GF-D8 (cell line): ENCODE measurements around the gene TBC1D10B.
"Not testable (repeated sequence)": the region's sequence is repeated elsewhere in the genome, so short reads cannot be mapped to it uniquely, and the experiment has no call there.

Experiments
- DNase-seq: peaks from one replicate; lab custom pipeline; 2025; lab: John Stamatoyannopoulos, UW

The TBC1D10B gene

DNA sequence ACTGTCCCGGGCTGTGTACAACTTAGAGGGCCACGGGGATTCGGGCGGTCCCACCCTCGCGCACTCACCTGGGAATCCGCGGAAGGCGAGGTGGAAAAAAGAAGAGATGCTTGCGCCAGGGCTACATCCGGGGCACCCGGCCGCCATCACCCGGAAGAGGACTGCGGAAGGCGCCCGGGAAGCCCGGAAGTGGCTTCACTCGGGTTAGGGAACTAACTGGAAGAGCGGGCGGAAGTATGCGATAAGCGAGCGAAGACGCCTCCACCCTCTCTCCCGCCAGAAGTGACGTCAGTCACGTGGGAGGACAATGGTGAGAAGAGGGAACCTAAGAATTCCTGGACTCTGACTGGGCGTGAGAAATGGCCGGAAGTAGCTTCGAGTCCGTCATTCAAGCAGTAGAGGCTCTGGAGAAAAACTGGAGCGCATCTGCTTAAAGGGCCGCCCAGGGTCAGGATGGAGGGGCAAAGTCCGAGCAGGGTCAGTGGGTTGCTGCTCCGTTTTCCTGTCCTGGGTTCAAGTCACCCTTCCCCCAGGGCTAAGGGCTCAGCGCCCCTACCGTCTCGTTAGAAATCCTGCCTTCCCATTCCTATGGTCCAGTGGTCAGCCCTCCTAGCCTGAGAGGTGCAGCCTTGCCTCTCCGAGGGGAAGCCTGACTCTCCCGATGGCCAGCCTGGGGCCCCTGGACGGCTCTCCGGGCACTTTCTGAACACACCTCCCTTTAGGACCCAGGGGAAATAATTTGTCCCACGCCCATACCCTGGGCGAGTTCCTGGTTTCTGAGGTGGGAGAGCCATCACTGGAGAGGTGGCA, 14.9 kb downstream of the TBC1D10B start, which contains the start of gene CD2BP2:
Gene CD2BP2 (minus strand): TSS at position 165 of the 810 bp plus-strand sequence. CDS start 627 bp downstream, outside the sequence.
- peak; percentile 96 for DNase-seq

DNA sequence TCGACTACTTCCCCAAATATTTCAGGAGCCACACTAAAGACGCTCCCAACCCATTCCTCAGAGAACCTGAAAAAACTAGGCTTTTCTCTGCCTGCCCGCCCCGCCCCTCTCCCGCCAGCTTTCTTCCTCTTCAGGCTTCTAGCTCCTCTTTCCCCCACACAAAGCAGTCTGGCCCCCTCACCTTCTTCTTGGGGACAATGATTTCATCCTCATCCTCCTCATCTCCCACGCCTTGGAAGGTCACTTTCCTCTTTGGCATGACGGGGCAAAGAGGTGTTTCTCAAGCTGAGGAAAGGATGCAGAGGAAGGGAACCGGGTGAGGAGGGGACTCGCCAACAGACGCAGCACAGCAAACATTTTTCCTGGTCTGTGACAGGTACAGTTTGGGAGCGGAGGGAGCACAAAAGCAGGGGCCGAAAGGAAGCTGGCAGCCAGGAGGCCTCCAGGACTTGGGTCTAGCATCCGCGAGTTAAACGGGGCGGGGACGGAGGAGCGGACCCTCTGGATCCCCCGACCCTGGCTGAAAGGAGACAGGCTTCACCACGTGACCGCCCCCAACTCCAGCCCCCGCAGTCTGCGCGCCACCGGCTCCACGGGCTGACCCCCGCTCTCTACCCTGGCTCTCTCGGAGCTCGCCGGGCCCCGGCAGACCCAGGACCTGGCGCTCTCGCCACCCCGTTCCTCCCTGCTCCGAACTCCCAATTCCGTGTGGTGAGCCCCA, 15.7 kb downstream of the TBC1D10B start:
- no peak for DNase-seq

DNA sequence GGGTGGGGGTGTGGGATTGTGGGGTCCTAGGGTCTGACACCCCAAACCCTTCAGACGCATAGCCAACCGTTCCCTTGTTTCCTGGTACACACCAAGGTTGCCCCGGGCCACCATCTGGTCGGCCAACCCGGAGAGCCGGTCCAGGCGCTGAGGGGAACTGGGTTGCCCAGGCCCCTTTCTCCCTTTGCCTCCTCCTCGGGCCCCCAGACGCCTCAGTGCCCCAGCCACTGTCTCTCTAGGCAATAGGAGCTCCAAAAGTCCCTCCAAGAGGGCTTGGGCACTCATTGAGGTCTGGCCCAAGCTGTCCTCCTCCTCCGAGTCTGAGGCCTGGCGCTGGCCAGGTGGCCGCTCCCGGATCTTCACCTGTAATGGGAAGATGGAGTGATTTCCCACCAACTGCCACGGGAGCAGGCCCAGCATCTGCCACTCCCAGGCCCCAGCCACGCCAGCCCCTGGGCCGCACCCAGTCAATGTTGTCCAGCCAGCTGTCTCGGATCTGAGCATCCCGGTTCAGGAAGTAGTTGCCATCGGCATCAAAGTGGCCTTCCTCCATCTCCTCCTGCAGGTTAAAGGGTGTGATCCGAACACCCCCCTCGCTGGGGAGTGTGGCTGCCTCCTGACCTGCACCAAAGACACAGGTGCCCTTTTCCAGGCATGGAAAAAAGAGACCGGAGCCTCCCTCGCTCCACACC, 16.7 kb downstream of the TBC1D10B start:
- DNase-seq = no peak

DNA sequence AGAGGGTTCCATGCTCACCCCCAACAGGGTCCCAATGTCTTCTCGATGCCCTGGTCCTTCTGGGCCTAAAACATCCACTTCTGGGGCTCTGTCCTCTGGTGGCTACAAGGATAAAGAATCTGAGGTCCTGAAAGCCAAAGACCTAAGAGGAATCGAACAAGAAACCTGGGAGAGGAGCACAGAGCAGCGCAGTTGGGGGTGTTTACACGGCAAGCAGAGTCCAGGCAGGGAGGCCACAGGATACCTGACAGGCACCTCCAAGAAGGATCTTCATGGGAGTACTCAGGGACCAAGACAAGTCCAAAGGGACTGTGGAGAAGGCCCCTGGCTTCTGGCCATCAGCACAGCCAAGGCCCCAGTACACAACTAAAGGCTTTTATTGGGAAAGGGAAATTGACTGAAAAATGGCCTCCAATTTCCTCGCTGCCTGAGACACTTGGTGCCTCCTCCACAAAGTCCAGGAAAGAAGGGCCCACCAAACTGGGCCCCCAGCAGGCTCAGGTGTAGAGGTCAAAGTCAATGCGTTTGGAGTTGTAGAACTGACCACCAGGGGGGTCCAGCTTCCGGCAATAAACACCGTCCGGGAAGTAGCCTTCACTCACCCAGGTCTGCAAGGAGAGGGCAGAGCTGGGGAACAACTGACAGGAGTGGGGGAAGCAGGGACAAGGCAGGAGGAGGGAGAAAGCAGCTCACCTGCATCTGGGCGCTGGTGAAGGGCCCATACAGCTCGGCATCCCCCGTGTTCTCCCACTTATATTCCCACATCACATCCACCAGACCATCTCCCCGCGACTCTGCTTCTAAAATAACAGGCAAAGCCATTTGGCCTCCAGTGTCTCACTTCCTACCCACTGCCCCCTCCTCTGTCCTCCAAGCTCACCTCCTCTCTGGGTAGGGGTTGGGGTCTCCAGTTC, 17.5 kb downstream of the TBC1D10B start:
- DNase-seq = no peak

DNA sequence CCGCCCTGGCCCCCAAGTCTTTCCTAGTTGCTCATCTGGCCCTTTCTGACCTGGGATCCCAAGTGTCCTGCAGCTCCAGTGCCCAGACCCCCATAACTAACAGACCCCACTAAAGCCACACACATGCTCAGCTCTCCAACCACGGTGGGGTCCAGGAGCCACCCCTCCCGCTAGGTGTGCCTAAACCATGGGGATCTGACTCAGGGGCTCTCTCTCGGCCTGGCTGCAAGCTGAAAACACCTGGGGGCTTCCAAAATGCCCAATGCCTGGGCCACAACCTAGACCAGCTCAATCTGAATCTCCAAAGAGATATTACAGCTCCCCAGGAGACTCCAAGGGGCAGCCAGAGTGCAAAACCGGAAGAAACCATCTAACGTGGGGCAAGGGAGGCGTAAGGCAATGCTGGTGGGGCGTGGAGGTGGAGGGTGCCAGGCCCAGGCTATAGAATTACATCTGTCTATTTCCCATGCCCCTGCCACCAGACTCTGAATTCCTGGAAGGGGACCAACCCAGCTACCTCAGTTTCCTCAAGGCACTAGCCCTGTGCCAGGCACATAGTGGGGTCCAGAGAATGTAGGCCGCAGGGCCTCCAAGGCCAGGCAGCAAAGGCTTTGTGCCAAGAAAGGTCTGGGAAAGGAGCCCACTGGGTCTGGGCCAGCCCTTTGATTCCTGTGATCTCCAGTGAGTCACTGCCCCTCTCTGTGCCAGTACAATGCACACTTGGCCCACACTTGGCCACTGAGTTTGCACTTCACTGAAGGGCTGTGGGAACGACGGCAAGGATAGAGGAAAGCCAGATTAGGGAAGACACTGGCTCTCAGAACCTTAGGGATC, 18.5 kb downstream of the TBC1D10B start:
- DNase-seq = no peak

DNA sequence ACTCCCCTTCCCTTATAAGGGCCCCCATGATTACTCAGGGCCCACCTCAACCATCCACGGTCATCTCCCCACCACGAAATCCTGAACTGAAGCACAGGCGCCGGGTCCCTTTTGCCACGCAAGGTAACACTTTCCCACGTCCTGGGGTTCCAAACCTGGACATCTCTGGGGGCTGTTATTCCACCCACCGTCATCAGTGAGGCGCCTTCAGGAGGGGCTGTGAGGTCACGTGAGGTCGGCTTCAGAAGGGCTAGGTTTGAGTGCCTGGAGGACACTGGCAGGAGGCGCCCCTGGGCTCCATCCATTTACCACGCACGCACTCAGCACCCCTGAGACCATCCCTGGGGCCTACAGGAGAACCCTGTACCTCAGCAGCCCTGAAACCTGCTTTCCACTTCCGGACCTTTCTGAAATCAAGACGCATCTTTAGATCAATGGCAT, 19.3 kb downstream of the TBC1D10B start:
- no peak for DNase-seq

DNA sequence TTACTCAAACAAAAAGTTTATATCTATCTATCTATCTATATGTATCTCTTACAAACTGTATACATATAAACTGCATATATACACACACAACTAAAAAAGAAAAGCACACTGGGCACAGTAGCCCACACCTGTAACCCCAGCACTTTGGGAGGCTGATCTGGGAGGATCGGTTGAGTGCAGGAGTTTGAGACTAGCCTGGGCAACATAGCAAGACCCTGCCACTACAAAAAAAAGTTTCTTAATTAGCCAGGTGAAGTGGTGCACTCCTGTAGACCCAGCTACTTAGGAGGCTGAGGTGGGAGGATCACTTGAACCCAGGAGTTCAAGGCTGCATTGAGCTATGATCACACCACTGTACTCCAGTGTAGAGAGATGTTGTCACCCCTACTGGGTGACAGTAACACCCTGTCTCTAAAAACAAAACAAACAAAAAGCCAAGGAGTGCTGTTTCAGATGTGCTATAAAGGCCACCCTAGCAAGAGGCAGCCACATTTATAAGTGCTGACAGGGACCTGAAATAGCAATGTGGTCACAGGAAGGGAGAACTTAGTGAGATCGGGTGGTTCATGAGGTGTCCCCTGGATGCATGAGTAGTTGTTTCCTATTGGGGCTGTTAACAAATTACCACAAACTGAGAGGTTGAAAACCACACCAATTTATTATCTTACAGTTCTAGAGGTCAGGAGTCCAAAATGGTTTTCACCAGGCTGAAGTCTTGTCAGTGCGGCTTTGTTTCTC, 20.0 kb downstream of the TBC1D10B start:
- DNase-seq = no peak

DNA sequence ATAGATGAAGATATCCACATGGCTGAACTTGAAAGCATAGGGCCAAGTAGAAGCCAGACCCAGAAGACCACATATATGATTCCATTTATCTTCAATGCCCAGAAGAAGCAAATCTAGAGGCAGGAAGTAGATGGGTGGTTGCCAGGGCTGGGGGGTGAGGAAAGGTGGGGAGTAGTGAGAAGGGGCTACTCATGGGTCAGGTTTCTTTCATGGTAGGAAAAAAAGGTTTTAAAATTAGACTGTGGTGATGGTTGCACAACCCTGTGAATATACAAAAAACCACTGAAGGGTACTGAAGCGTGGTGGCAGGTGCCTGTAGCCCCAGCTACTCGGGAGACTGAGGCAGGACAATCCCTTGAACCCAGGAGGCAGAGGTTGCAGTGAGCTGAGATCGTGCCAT, 20.6 kb downstream of the TBC1D10B start:
- peak; percentile 37 for DNase-seq

DNA sequence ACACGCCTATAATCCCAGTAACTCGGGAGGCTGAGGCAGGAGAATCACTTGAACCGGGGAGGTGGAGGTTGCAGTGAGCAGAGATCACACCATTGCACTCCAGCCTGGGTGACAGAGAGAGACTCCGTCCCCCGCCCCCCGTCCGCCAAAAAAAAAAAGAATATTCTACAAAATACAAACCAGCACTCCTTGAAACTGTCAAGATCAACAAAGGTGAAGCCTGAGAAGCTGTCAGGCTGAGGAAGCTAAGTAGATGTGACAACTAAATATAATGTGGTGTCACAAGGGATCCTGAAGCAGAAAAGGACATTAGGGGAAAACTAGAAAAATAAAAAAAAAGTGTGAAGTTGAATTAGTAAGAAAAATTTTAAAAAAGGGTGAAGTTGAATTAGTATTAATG, 21.4 kb downstream of the TBC1D10B start:
- DNase-seq = no peak

DNA sequence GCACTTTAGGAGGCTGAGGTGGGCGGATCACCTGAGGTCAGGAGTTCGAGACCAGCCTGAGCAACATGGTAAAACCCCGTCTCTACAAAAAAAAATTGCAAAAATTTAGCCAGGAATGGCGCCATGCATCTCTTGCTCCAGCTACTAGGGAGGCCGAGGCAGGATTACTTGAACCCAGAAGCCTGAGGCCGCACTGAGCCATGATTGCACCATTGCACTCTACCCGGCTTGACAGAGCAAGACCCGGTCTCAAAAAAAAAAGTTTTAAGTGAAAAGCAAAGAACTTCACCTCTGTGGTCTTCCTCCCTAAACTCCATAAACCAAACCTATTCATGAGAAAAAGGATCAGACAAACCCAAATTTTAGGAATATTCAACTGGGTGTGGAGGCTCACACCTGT, 22.2 kb downstream of the TBC1D10B start:
- no peak for DNase-seq

DNA sequence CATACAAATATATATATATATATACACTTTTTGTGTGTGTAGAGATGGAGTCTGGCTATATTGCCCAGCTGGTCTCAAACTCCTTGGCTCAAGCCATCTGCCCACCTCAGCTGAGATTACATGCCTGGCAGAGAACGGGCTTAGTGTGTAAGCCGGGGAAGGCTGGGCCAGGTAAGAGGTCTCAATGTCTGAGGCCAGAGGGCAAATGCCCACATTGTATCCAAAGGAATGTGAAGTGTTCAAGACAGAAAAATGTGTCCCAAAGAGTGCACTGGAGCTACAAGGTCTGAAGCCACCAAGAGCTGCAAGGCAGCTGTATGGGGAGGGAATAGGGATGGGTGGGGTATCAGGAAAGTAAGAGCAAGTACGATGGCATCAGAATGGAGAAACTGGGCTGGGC, 24.0 kb downstream of the TBC1D10B start:
- DNase-seq = no peak

DNA sequence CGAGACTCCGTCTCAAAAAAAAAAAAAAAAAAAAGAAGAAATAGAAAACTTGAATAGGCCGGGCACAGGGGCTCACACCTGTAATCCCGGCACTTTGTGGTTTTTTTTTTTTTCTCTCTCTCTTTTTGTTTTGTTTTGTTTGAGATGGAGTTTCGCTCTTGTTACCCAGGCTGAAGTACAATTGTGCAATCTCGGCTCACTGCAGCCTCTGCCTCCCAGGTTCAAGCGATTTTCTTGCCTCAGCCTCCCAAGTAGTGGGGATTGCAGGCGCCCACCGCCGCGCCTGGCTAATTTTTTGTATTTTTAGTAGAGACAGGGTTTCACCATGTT, 26.8 kb downstream of the TBC1D10B start:
- not testable (repeated sequence) for DNase-seq

DNA sequence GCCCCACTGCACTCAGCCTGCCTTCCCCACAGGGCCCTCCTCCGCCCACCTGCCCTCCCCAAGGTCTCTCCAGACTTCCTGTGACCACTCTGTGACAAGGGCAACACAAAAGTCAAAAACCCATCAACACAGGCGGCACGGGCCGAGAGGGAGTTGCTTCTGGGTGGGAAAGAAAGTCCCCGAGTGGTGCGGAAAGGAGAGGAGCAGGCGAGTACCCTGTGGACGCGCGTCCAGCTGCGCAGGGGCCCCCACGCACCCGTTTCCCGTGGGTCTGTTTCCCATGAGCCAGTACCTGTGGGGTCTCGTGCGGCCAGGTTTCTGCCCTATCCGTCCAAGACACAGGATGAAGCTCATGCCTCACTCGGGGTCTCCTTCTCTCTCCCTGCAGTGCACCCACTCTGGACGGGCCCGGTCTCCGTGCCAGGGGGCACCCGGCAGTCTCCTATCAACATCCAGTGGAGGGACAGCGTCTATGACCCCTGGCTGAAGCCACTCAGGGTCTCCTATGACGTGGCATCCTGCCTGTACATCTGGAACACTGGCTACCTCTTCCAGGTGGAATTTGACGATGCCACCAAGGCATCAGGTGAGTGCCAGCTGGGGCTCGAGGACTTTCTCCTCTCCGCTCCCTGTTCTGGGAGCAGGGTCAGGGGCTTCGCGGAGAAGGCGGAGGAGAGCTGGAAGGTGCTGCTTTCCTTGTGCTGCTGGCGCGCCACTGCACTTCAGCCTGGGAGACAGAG, 27.4 kb downstream of the TBC1D10B start:
- DNase-seq = no peak

DNA sequence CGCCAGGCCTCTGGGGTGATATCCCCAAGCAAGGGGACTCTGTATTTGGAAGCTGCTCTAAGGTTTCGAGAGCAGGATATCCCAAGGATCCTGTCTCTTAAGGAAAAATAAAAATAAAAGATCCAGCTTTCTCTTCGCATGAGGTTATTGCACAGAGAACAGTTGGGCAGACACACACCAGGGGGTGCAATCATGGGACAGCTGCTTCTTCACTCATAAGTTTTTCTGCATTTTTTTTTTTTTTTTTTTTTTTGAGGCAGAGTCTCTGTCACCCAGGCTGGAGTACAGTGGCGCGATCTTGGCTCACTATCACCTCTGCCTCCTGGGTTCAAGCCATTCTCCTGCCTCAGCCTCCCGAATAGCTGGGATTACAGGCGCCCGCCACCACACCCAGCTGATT, 28.3 kb downstream of the TBC1D10B start:
- DNase-seq = not testable (repeated sequence)

DNA sequence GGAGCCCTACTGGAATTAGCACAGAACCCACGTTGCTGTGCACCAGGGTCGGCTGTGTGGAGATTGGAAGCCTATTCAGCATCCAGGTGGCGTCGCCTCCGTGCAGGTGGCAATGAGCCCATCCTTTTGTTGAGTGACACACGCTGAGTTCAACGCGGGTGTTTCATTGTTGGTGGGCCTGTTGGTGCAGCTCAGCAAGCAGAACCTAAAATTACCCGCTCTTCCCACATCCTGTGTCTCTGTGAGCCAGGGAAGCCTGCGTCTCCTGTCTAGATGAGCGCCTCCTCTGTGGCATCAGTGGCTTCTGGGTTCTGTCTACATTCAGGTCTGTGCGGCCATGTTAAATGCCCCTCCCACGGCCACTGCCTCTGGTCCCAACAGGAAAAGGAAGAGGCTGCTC, 29.7 kb downstream of the TBC1D10B start:
- no peak for DNase-seq

DNA sequence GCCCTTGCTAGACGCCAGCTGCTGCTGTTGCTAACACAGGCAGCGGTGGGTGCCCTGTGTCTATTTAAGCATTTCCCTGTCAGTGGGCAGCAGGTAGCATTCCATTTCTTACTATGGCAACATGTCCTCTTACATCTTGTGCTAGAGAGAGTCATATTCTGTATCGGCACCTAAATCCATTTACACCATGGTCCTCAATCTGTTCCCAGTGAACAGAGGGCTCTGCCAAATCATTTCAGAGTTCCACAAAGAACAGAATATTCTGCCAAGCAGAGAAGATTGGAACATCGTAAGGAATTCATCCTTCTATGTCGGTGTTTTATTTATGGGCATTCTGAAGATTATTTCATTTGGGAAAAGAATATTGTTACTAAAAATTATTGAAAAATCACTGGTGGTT, 31.6 kb downstream of the TBC1D10B start:
- DNase-seq = not testable (repeated sequence)

DNA sequence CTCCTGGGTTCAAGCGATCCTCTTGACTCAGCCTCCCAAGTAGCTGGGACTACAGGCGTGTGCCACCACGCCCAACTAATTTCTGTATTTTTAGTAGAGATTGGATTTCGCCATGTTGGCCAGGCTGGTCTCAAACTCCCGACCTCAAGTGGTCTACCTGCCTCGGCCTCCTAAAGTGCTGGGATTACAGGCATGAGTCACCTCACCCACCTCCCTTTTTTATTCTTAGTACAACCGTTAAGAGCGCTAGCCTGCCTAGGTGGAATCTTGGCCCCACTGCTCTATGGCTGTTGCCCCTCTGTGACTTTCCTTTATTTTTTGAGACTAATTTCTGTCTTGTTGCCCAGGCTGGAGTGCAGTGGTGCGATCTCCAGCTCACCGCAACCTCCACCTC, 32.3 kb downstream of the TBC1D10B start:
- not testable (repeated sequence) for DNase-seq

DNA sequence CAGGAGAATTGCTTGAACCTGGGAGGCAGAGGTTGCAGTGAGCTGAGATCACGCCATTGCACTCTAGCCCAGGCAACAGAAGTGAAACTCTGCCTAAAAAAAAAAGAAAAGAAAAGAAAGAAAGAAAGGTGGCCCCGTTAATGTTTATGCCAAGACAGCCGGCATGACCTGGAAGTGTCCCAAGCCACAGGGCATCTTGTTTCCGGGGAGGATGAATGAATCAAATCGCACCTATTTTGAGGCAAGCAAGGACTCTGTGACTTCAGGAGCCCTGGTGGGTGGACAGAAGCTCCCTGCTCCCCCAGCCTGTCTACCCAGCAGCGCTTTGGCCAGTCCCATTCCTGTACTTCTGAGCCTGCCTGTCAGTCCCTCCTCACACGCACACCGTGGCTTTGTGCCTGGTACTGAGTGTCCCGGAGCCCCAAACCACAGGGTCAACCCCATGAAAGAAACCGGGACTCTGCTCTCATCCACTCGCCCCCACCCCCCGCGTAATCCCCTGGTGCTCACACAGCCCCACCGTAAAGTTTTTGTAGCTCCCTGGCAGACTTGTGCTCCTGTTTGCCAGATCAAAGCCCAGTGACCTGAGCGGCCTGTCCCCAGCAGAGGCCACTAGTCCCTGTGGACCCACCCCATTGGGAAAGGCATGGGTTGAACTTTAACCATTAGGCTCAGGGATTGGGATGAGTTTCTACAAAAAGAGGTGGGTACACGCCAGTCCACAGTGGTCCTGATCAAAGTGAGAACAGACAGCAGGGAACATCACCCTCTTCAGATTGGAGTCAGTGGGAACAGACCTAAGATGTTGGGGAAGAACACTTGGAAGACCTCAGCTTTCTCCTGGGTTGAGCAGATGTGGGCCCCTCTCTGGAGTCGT, 34.5 kb downstream of the TBC1D10B start:
- DNase-seq = no peak
